LNCAP (cell line): ENCODE results near the gene RELCH.

Source experiments
- CTCF ChIP-seq: fragments of 450-650 bp; IDR thresholded peaks from 2 replicates; pipeline ENCODE4 v1.5.1; 2017; ENCODE audit warnings: mild to moderate bottlenecking

Gene RELCH

GRCh38 chr18:62331581-62332356, 144.7 kb downstream of the RELCH start:
- no peak for TF ChIP-seq CTCF

GRCh38 chr18:62332431-62332830, 145.4 kb downstream of the RELCH start:
- no peak for TF ChIP-seq CTCF

- TF ChIP-seq CTCF: no peak
Observed at GRCh38 chr18:62332964-62333695, 146.1 kb downstream of the RELCH start.

- TF ChIP-seq CTCF: no peak
Observed at GRCh38 chr18:62334120-62334519, 147.1 kb downstream of the RELCH start.

GRCh38 chr18:62335494-62335893, 148.4 kb downstream of the RELCH start:
- TF ChIP-seq CTCF: no peak

- no peak for TF ChIP-seq CTCF
Observed at GRCh38 chr18:62336618-62337017, 149.6 kb downstream of the RELCH start.

GRCh38 chr18:62337336-62337735, 150.3 kb downstream of the RELCH start:
- TF ChIP-seq CTCF: no peak
